Ovary (tissue), 3 donors: ENCODE results near the gene TOP3A.

Source experiments
- EP300 ChIP-seq: sonication (generic); formaldehyde crosslinking; IDR thresholded peaks from one replicate; pipeline ENCODE4 v1.6.1; 2017; ENCODE audit warnings: antibody characterized with exemption
- TF ChIP-seq, protein P1 (sequence below), 3 donors: fragments of 450-650 bp in 2 of 3; fragments of 200-600 bp in 1 of 3; IDR thresholded peaks; one replicate each; pipeline versions ENCODE4 v1.5.1 to v1.8.0; 2016 to 2022; ENCODE audit warnings: antibody characterized with exemption in 3 of 3, mild to moderate bottlenecking in 1 of 3
- donor health status: DM: no; HTN: no; CAD: no.

DNA sequence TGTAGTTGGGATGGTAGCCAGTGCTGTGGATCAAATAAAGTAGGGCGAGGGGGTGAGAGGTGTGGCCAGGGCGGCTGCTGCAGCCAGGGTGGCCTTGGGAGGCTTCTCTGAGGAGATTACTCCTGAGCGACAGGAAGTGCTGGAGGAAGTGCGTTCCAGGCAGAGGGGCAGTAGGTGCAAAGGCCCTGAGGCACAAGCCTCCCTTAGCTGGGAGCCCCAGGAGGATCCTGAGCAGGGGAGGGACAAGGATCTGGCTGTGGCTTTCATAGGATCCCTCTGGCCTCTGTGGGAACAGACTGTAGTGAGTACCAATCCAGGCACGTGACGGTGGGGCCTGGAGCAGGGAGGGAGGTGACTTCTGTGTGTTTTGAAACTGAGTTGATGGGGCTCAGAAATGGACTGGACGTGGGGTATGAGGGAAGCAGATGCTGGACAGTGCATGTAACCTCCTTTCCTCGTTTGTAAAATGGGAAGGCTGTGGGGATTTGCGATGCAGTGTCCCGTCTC lies 86.6 kb downstream of the TOP3A start:
- TF ChIP-seq EP300 = no peak
- TF ChIP-seq, protein P1, sequence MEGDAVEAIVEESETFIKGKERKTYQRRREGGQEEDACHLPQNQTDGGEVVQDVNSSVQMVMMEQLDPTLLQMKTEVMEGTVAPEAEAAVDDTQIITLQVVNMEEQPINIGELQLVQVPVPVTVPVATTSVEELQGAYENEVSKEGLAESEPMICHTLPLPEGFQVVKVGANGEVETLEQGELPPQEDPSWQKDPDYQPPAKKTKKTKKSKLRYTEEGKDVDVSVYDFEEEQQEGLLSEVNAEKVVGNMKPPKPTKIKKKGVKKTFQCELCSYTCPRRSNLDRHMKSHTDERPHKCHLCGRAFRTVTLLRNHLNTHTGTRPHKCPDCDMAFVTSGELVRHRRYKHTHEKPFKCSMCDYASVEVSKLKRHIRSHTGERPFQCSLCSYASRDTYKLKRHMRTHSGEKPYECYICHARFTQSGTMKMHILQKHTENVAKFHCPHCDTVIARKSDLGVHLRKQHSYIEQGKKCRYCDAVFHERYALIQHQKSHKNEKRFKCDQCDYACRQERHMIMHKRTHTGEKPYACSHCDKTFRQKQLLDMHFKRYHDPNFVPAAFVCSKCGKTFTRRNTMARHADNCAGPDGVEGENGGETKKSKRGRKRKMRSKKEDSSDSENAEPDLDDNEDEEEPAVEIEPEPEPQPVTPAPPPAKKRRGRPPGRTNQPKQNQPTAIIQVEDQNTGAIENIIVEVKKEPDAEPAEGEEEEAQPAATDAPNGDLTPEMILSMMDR (IDR thresholded peaks at IDR 0.05) = no peak
